HG03045 (cell line): Measurements from ENCODE around the gene CFAP97D2.
A peak's percentile ranks its signal among the peaks of the same experiment; 100 is the strongest.
"Not testable (repeated sequence)": the region's sequence is repeated elsewhere in the genome, so short reads cannot be mapped to it uniquely, and the experiment has no call there.

ENCODE experiments used
- ATAC-seq: cut with Tn5 transposase; IDR thresholded peaks from one replicate; pipeline ENCODE4 v1.9.1; 2021; ENCODE audit warnings: mild to moderate bottlenecking, moderate library complexity; ENCODE audit not compliant: unreplicated experiment

CFAP97D2 gene

DNA sequence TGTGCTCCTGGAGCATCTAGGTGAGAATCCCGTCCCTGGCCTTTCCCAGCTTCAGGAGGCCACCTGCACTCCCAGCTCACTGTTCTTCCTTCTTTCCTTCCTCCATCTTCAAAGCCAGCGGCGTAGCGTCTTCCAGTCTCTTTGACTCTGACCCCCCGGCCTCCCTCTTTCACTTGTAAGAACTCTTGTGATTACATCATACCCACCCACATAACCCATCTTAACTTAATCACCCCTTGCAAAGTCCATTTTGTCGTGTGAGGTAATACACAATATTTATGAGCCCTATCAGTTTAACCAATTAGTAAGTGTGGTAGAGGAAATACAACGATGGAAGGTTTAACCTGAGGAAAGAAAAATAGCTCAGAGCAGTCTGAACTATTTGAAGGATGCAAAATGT, 51.1 kb downstream of the CFAP97D2 start:
- ATAC-seq: no peak

DNA sequence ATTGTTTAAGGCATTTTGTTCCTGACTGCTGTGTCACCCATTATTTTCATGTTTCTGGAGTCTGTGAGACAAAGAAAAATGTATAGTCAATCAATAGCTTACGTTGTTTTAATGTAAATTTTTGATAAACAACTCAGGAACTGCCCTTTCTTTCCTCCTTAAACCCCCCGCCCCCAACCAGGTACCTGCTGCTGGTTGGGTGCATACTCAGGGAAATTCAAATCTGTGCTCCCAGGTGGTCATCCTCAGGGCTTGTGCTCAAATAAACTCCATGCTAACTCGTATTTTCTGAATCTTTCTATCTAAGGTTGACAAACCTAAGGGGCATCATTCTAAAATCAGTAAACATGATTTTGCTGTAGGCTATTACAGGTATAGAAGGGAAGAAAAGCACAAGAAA, 51.5 kb downstream of the CFAP97D2 start:
- no peak for ATAC-seq

DNA sequence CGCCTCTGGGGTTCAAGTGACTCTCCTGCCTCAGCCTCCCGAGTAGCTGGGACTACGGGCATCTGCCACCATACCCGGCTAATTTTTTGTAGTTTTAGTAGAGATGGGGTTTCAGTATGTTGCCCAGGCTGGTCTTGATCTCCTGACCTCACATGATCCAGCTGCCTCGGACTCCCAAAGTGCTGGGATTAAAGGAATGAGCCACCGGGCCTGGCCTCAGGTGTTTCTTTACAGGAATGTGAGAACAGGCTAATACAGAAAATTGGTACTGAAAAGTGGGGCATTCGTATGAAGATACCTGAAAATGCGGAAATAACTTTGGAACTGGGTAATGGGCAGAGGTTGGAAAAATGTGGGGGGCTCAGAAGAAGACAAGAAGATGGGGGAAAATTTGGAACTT, 52.8 kb downstream of the CFAP97D2 start:
- ATAC-seq: no peak

- ATAC-seq: no peak
These were observed 55.2 kb downstream of the CFAP97D2 start for GRCh38 chr13:114234266-114234644.

DNA sequence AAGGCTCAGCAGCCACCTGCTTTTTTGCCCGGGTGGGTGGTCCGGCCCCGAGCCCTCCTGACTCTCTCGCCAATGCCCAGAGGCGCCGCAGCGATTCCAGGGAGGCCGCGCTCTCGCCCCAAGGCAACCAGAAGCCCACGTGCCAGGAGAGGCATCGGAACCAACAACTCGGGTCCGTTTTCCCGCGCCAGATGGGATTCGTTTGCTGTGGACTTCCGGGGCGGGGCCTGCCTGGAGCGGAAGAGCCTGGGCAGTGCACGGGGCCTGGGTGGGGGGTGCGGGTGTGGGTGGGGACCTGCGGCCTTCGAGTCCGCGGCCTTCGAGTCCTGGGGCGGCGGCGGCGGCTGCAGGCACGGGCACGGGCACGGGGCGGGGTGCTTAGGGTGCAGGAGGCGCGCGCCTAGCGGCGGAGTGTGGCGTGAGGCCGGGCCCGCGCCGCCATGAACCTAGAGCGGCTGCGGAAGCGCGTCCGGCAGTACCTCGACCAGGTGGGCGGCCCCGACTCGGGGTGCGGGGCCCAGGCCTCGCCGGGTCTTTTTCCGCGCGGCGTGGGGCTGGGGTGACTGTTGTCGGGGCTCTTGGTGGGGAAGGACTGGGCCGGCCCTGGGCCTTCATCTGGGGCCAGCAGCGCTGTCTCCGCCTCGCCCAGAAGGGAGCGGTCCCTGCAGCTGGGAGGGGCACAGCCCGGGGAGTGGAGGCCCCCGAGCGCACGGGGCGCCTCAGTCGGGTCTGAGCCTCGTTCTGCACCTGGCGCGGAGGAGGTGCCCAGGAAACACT, 55.8 kb downstream of the CFAP97D2 start, which contains the start of gene CDC16:
Gene CDC16, plus strand, starts transcription at position 253 of the 777 bp plus-strand sequence. Its CDS starts 188 bp downstream, at position 441.
- ATAC-seq: peak; percentile 87

GRCh38 chr13:114235697-114236096, 56.6 kb downstream of the CFAP97D2 start:
- ATAC-seq: no peak

- no peak for ATAC-seq
These were observed 57.2 kb downstream of the CFAP97D2 start for GRCh38 chr13:114236227-114236626.

DNA sequence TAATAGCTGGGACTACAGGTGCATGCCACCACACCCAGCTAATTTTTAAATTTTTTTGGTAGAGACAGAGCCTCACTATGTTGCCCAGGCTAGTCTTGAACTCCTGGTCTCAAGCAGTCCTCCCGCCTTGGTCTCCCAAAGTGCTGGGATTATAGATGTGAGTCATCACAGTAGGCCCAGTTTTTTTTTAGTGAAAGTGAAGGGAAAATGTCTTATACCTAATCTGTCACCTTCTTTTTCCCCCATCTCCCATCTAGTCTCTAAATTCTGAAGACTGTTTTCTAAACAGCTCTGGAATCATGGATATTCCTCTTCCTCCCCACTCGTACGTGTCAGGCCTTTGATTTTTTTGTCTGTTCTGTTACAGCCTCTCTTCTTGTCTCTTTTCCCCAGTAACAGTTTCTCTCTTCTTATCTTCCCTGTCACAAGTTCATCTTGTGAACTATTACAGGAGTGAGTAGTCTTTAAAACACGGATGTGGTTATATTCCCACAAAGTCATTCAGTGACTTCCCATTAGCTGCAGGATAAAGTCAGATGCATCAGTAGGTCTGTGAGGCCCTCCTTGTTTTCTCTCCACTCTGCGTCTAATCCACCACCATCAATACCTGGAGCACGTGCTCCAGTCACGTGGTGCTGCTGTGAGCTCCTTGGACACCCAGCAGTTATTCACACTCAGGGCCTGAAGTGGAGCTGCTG, 58.5 kb downstream of the CFAP97D2 start:
- ATAC-seq: no peak

DNA sequence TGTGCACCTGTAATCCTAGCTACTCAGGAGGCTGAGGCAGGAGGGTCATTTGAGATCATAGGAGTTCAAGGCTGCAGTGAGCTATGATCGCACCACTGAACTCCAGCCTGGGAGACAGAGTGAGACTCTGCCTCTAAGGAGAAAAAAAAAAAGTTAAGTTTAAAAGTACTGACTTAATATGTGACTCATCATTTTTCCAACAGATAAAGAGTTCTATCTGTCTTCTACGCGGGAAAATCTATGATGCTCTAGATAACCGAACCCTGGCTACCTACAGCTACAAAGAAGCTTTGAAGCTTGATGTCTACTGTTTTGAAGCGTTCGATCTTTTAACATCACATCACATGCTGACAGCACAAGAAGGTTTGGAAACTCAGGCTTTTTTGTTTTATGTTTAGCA, 62.9 kb downstream of the CFAP97D2 start:
- ATAC-seq: no peak

GRCh38 chr13:114243971-114244370, 64.9 kb downstream of the CFAP97D2 start:
- ATAC-seq: no peak

DNA sequence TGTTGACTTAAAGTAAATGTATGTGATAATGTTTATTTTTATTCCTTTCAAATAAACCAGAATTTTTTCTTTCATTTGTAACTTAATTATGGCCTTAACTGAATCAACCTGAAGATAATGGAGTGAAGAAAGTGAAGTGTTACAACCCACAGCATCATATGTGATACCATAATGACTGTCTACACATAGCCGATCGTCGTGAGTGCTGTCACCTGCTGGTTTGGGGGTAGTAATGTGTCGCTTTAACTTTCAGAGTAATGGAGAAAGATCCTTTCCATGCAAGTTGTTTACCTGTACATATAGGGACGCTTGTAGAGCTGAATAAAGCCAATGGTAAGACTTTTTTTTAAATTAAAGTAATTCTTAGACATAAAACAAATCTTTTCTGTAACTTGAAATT, 65.6 kb downstream of the CFAP97D2 start:
- ATAC-seq: no peak

DNA sequence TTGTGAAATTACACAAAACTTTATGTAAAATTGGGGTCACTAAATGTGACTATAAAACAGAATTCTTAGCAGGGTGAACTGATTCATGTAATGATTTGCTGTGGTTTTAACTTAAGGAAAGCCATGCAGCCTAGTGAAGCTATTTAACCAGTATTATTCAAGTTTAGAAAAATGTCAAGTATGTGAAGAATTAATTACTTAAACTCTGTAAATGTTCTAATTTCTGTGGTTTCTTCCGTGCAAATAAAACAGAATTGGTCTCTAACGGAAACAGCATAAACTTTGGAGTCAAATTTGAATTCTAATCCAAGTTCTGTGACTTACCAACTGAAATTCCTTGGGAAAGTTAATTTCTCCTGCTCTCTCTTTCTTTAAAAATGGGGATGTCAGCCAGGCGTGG, 69.0 kb downstream of the CFAP97D2 start:
- ATAC-seq: no peak

GRCh38 chr13:114249077-114249476, 70.0 kb downstream of the CFAP97D2 start:
- no peak for ATAC-seq

DNA sequence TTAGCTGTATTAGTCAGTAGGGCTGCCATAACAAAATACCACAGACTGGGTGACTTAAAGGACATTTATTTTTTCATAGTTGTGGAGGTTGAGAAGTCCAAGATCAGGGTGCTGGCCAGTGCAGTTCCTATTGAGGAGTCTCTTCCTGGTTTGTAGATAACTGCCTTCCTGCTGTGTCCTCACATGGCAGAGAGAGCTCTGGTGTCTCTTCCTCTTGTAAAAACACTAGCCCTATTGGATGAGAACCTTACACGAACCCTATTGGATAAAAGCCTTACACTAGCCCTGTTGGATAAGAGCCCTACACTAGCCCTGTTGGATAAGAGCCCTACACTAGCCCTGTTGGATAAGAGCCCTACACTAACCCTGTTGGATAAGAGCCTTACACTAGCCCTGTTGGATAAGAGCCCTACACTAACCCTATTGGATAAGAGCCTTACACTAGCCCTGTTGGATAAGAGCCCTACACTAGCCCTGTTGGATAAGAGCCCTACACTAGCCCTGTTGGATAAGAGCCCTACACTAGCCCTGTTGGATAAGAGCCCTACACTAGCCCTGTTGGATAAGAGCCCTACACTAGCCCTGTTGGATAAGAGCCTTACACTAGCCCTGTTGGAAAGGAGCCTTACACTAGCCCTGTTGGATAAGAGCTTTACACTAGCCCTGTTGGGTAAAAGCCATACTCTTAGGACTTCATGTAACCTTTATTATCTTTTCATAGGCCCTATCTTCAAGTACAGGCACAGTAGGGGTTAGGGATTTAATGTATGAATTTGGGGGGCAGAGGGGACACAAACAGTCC, 72.8 kb downstream of the CFAP97D2 start:
- not testable (repeated sequence) for ATAC-seq

DNA sequence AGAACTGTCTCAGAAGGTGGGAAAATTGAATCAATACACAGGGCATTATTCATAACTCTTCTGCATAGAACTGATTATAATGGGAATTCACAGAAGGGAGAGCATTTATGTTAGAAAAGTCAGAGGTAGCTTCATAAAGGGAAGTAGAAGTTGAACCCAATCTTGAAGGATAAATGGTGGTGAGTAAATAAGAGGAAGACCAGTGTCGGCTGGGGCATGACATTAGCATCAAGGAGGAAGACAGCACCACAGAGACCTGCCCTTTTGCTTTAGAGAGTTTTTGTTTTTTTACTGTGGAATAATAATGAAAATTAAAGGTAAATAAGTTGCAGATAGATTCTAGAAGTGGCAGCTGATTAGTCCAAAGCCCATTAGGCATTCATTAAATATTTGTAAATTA, 77.5 kb downstream of the CFAP97D2 start:
- no peak for ATAC-seq

DNA sequence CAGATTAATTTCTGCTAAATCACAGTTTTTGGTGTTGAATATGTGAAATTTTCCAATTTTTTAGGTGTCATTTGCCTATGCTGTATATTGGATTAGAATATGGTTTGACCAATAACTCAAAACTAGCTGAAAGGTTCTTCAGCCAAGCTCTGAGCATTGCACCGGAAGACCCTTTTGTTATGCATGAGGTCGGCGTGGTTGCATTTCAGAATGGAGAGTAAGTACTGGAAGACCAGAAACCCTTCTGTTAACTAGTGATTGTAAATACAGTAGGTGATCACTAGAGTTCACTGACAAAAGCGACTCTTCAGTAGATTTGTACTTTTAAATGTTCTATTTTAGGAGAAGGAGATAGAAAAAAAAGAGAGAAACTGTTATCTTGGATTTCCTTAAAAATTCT, 78.0 kb downstream of the CFAP97D2 start:
- ATAC-seq: no peak

- ATAC-seq: no peak
These were observed 79.5 kb downstream of the CFAP97D2 start for GRCh38 chr13:114258589-114258988.

- no peak for ATAC-seq
These were observed 80.3 kb downstream of the CFAP97D2 start for GRCh38 chr13:114259374-114259773.

GRCh38 chr13:114259974-114260373, 80.9 kb downstream of the CFAP97D2 start:
- no peak for ATAC-seq

DNA sequence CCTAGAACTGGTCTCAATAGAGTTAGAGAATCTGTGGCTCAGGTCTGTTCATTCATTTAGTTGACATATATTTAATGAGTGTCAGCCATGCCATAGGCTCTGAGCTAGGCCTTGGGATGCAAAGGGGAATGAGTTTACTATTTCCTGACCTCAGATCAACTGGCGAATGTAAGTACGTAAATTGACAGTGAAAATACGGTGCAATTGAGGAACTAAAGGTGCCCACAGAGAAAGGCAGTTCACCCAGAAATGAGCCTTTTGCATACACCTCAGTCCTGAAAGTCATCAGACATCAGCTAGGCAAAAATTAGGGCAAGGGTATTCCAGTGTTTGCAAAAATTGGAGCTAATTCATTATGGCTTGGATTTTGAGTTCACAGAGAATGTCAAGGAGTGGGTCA, 81.8 kb downstream of the CFAP97D2 start:
- no peak for ATAC-seq

- no peak for ATAC-seq
These were observed 82.4 kb downstream of the CFAP97D2 start for GRCh38 chr13:114261328-114261965.
